ENCODE data around the gene CFB. TPM values are rescaled to one million over a fixed set of nuclear protein-coding genes. Genes with fewer than 3 reads are reported as not detected.
"Not testable (repeated sequence)": the region's sequence is repeated elsewhere in the genome, so short reads cannot be mapped to it uniquely, and the experiment has no call there.

Gene CFB
- total RNA-seq, 1 donor from 2014 or later: 3.9 TPM

DNA sequence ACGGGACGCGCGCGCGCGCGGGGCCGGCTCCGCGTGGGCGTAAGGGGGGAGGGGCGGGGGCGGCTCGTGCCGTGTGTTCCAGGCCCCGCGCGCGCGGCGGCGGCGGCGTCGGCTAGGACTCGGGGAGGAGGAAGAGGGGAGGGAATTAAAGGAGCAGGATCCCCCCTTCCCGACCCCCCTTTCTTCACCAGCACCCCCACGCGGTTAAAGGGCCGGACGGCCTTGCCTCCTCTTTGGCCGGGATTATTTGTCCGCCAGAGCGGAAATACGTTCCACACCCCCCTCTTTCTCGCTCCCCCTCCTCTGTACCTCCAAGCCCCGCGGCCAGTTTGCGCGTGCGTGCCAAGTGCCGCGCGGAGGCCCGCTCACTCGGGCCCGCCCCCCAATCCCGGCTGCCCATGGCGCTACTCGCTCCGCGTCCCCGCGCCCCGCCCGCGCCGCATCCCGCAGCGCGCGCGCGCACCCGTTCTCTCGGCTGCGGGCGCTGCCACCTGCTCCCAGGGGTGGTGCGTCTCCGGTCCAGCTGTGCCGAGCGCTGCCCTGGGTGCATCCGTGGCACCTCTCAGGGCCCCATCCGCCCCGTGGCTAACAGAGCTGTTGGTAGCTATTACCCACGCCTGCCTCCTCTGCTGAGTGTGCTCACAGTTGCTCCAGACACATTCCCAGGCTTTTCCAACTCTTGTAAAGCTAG, 43.8 kb upstream of the CFB start, which contains the start of gene ZBTB12:
TSS of gene ZBTB12 (minus strand) at position 134 of the 691 bp plus-strand sequence. CDS start 781 bp downstream, outside the sequence.
- H3K27ac Mint-ChIP-seq: peak within 1 kb of the TSS; percentile 94
- peak within 1 kb of the TSS; percentile 81 for H3K4me3 Mint-ChIP-seq (ENCODE audit: low read depth)
- DNase-seq (ENCODE audit: low spot score, unreplicated experiment): peak; percentile 95
- H3K4me1 Mint-ChIP-seq (ENCODE audit: low read depth): peaks cover 23% of the 10 kb centered on the region
- H3K9me3 Mint-ChIP-seq (ENCODE audit: low read depth): no peaks in the 10 kb centered on the region
- peaks cover 7% of the 10 kb centered on the region for H3K27me3 Mint-ChIP-seq
- H3K36me3 Mint-ChIP-seq (ENCODE audit: insufficient read depth): peaks cover 2% of the 10 kb centered on the region
- TF ChIP-seq, protein P1, sequence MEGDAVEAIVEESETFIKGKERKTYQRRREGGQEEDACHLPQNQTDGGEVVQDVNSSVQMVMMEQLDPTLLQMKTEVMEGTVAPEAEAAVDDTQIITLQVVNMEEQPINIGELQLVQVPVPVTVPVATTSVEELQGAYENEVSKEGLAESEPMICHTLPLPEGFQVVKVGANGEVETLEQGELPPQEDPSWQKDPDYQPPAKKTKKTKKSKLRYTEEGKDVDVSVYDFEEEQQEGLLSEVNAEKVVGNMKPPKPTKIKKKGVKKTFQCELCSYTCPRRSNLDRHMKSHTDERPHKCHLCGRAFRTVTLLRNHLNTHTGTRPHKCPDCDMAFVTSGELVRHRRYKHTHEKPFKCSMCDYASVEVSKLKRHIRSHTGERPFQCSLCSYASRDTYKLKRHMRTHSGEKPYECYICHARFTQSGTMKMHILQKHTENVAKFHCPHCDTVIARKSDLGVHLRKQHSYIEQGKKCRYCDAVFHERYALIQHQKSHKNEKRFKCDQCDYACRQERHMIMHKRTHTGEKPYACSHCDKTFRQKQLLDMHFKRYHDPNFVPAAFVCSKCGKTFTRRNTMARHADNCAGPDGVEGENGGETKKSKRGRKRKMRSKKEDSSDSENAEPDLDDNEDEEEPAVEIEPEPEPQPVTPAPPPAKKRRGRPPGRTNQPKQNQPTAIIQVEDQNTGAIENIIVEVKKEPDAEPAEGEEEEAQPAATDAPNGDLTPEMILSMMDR (IDR thresholded peaks at IDR 0.05; ENCODE audit: unreplicated experiment): no peak

DNA sequence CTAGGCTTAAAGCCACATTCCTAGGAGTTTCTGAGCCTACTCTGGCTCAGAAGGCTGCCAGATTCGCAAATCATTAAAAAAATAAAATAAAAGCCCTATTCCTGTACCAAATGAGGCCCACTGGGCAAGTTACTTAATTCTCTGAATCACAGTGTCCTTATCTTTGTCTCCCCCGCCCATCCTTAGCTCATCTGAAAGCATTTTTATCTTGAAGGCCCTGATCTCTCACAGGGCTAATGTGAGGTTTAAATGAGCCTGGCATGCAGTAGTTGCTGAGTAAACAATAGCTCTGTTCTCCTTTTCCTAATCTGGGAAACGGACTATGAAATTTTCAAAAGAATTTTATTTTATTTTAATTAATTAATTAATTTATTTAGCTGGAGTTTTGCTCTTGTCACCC, 41.9 kb upstream of the CFB start:
- H3K9me3 Mint-ChIP-seq (ENCODE audit: low read depth): no peaks in the 10 kb centered on the region
- H3K27ac Mint-ChIP-seq: no peak overlapping the region
- H3K4me1 Mint-ChIP-seq (ENCODE audit: low read depth): peaks cover 14% of the 10 kb centered on the region
- peaks cover 2% of the 10 kb centered on the region for H3K36me3 Mint-ChIP-seq (ENCODE audit: insufficient read depth)
- TF ChIP-seq, protein P1 (IDR thresholded peaks at IDR 0.05; ENCODE audit: unreplicated experiment): no peak
- no peak overlapping the region for H3K4me3 Mint-ChIP-seq (ENCODE audit: low read depth)
- DNase-seq (ENCODE audit: low spot score, unreplicated experiment): no peak
- peaks cover 7% of the 10 kb centered on the region for H3K27me3 Mint-ChIP-seq

DNA sequence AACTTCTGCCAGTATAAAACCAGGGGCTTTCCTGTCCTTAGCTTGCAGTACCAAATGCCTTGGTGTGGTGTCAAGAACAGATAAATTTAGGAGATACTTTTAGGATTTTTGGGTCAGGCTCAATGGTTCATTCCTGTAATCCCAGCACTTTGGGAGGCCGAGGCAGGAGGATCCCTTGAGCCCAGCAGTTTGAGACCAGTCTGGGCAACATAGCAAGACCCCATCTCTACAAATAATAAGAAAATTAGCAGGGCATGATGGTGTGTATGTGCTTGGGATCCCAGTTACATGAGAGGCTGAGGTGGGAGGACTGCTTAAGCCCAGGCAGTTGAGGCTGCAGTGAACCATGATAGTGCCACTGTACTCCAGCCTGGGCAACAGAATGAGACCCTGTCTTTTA, 40.9 kb upstream of the CFB start:
- no peak for DNase-seq (ENCODE audit: low spot score, unreplicated experiment)
- H3K4me1 Mint-ChIP-seq (ENCODE audit: low read depth): peaks cover 10% of the 10 kb centered on the region
- TF ChIP-seq, protein P1 (IDR thresholded peaks at IDR 0.05; ENCODE audit: unreplicated experiment): no peak
- H3K4me3 Mint-ChIP-seq (ENCODE audit: low read depth): no peak overlapping the region
- peaks cover 7% of the 10 kb centered on the region for H3K27me3 Mint-ChIP-seq
- H3K27ac Mint-ChIP-seq: no peak overlapping the region
- no peaks in the 10 kb centered on the region for H3K9me3 Mint-ChIP-seq (ENCODE audit: low read depth)
- no peaks in the 10 kb centered on the region for H3K36me3 Mint-ChIP-seq (ENCODE audit: insufficient read depth)

DNA sequence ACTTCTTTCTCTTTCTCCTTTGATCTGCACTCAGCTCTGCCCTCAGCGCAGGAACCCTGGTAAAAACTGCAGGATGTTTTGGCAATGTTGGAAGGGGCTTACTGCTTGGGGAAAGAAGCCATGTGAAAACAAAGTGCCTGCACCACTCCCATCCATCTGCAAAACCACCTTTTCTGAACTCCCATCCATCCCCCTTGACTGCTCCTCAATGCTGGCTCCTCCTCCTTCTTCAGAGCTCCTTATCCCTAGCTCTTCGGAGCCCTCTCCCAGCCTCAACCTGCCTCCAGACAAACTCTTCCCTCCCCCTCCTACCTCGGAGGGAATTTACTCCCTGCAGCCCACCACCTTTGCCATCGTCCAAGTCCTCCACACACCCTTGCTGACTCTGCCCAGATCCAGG, 39.8 kb upstream of the CFB start:
- Mint-ChIP-seq H3K4me1 (ENCODE audit: low read depth) (peaks cover 9% of the 10 kb centered on the region), H3K27ac (no peak overlapping the region), H3K36me3 (ENCODE audit: insufficient read depth) (no peaks in the 10 kb centered on the region), H3K27me3 (peaks cover 7% of the 10 kb centered on the region), H3K9me3 (ENCODE audit: low read depth) (no peaks in the 10 kb centered on the region), H3K4me3 (ENCODE audit: low read depth) (no peak overlapping the region)
- TF ChIP-seq, protein P1 (IDR thresholded peaks at IDR 0.05; ENCODE audit: unreplicated experiment): no peak
- DNase-seq (ENCODE audit: low spot score, unreplicated experiment): no peak

DNA sequence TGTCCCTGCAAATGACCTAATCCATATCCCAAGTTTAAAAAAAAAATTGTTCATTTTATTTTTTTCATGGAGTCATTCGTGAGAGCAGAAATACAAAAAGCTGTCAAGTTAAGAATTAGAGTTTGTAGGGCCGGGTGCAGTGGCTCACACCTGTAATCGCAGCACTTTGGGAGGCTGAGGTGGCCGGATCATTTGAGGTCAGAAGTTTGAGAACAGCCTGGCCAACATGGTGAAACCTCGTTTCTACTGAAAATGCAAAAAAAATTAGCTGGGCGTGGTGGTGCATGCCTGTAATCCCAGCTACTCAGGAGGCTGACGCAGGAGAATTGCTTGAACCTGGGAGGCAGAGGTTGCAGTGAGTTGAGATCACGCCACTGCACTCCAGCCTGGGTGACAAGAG, 39.2 kb upstream of the CFB start:
- not testable (repeated sequence) for DNase-seq (ENCODE audit: low spot score, unreplicated experiment); H3K9me3 Mint-ChIP-seq (ENCODE audit: low read depth); H3K36me3 Mint-ChIP-seq (ENCODE audit: insufficient read depth); H3K27me3 Mint-ChIP-seq; H3K4me3 Mint-ChIP-seq (ENCODE audit: low read depth); H3K4me1 Mint-ChIP-seq (ENCODE audit: low read depth); H3K27ac Mint-ChIP-seq
